Fibroblast of mammary gland (primary cell): ENCODE measurements around the gene SEC24A.
"Not testable (repeated sequence)": the region's sequence is repeated elsewhere in the genome, so short reads cannot be mapped to it uniquely, and the experiment has no call there.

Experiments
- DNase-seq: peaks from one replicate; pipeline ENCODE4 v3.0.0-alpha.2; 2010; ENCODE audit warnings: low read depth
- H3K4me3 ChIP-seq: 2 replicates; pipeline ENCODE4 v1.5.1; 2011; ENCODE audit warnings: low read depth, mild to moderate bottlenecking, low read length, moderate library complexity; ENCODE audit not compliant: control insufficient read depth
- TF ChIP-seq, protein P1 (sequence below): conservative IDR thresholded peaks from 2 replicates; pipeline ENCODE4 v1.5.1; 2011; ENCODE audit warnings: low read depth, low read length, inconsistent platforms; ENCODE audit not compliant: control insufficient read depth, insufficient read depth

Gene SEC24A

DNA sequence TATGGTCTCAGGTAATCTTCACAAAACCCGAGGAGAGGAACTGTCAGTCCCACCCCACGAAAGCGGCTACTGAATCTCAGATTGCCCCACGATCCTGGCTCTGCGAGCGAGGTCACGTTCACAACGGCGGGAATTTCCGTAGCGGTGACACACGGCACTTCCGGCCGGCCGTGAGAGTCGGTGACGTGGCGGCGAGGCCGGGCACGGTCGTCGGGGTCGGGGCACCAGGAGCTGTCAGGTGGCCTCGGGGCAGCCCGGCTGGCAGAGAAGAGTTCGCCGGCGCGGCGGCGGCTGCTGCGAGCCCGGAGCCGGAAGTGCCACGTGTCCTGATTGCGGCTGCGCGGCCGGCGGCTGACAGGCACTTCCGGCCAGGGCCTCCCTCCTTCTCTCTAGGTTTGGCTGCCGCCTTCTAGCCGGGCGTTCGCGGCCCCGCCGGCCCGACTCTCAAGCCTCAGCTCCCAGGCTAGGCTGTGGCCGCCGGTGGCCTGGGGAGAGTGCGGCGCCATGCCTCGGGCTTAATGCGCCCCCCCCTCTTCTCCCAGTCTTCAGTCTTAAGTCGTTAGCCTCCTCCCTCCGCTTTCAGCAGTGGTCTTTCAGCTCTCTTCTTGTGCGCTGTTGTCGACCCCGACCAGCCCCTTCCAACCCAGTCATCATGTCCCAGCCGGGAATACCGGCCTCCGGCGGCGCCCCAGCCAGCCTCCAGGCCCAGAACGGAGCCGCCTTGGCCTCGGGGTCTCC, at the start of gene SEC24A:
Gene SEC24A (plus strand): TSS at position 361 of the 738 bp plus-strand sequence. CDS start 292 bp downstream, at position 653.
- TF ChIP-seq, protein P1, sequence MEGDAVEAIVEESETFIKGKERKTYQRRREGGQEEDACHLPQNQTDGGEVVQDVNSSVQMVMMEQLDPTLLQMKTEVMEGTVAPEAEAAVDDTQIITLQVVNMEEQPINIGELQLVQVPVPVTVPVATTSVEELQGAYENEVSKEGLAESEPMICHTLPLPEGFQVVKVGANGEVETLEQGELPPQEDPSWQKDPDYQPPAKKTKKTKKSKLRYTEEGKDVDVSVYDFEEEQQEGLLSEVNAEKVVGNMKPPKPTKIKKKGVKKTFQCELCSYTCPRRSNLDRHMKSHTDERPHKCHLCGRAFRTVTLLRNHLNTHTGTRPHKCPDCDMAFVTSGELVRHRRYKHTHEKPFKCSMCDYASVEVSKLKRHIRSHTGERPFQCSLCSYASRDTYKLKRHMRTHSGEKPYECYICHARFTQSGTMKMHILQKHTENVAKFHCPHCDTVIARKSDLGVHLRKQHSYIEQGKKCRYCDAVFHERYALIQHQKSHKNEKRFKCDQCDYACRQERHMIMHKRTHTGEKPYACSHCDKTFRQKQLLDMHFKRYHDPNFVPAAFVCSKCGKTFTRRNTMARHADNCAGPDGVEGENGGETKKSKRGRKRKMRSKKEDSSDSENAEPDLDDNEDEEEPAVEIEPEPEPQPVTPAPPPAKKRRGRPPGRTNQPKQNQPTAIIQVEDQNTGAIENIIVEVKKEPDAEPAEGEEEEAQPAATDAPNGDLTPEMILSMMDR, result no peak
- DNase-seq, result peak; percentile 75
- H3K4me3 ChIP-seq, result peak within 1 kb of the TSS; percentile 97

DNA sequence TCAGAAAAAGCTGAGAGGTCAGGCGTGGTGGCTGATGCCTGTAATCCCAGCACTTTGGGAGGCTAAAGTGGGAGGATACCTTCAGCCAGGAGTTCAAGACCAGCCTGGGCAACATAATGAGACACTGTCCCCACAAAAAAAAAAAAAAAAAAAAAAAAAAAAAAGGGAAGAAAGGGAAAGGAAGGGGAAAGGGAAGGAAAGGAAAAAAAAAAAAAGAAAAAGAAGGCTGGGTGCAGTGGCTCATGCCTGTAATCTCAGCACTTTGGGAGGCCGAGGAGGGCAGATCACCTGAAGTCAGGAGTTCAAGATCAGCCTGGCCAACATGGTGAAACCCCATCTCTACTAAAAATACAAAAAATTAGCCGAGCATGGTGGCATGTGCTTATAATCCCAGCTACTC, 48.8 kb upstream of the SEC24A start:
- not testable (repeated sequence) for DNase-seq, H3K4me3 ChIP-seq

DNA sequence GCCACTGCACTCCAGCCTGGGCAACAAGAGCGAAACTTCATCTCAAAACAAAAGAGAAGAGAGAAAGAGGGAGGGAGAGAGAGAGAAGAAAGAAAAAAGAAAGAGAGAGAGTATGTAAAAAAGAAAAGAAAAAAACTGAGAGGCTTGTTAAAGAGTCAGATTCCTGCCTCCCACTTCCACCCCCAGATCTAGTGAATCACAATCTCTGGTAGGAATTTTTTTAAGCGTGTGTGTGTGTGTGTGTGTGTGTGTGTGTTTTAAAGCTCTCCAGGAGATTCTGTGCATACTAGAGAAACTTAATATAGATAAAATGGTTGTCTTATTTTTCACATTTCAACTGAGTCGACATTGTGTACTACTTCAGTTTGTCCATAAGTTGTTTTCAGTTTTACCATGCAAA, 48.0 kb upstream of the SEC24A start:
- peak; percentile 79 for DNase-seq
- no peak overlapping the region for H3K4me3 ChIP-seq
- TF ChIP-seq, protein P1, result no peak

DNA sequence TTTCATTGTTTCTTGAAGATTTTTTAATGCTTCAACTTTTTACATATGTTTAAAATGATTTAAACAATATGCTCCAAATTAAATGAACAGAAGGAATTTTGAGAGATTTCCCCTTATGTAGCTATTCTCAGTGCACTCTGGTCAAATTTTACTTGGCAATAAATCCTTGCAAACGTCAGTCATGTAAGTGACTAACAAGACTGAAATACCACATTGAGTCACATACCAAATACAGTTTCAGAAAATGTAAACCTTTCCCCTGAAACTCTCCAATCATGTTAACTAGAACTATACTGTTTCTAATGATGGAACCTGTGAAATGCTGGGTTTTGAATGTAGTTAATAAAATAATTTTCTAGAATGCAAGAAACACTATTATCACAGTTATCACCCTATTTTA, 45.5 kb upstream of the SEC24A start:
- peak; percentile 67 for DNase-seq
- TF ChIP-seq, protein P1, result no peak
- H3K4me3 ChIP-seq, result no peak overlapping the region

DNA sequence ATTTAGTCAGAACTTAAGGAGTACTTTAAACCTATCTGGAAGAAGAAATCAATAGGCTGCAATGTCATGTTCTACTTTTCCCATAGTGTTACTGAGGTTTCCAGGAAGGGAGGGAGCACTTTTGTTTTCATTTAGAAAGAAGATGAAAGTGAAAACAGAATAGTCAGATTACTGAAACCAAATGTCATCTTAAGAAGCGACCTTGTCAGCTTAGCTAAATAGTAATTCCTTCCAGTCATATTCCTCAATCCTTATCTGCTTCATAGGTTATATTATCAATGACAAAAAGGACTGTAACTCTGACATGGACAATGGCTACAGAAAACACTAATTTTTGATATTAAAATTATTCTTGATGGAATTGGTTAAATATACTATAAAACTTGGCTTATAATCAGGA, 43.7 kb upstream of the SEC24A start:
- no peak overlapping the region for H3K4me3 ChIP-seq
- TF ChIP-seq, protein P1, result no peak
- no peak for DNase-seq

DNA sequence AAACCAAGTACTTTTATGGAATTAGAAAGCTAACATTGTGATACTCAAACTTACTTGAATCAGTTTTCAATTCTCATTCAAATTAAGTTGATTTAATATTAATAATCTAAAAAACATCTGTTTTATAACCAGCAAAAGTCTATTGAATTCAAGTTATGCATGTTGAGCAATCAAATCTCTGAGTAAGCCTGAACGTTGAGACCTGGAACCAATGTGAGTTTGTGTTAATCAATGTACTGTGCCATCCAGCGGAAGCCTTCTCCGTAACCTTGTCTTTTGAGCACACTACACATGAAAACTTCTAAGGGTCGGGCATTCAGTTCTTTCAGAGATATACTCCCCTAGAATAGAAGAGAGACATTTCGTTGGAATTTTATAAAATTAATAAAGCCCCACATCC, 41.9 kb upstream of the SEC24A start:
- no peak overlapping the region for H3K4me3 ChIP-seq
- TF ChIP-seq, protein P1, result no peak
- DNase-seq, result no peak

DNA sequence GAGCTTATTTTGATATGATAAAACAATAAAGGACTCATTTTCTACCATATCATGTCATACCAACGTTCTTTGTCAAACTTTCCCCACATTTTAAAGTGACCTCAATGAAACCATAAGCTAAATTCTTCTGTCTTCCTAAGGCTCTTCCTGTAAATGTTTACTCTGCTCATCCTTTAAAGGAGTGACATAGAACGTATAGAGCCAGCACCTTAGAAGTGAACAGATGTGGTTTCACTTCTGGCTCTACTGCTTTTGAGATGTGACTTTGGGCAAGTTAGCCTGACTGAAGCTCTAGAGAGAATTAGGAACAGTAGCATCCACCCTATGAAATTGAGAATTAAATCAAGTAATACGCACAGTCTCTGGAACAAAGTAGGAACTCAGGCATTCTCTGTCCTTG, 40.0 kb upstream of the SEC24A start:
- H3K4me3 ChIP-seq, result no peak overlapping the region
- TF ChIP-seq, protein P1, result no peak
- no peak for DNase-seq
